NT2/D1 (cell line): ENCODE results near the gene NRG2.

Source experiments
- SUZ12 ChIP-seq: IDR thresholded peaks from 2 replicates; pipeline ENCODE4 v1.6.1; 2011; ENCODE audit not compliant: insufficient read length, insufficient read depth; ENCODE audit errors: extremely low read depth
- YY1 ChIP-seq: IDR thresholded peaks from 2 replicates; pipeline ENCODE4 v1.6.1; 2011; ENCODE audit not compliant: insufficient read length, insufficient read depth
- ZNF274 ChIP-seq: IDR thresholded peaks from 2 replicates; pipeline ENCODE4 v1.6.1; 2011; ENCODE audit warnings: mild to moderate bottlenecking, low read depth, low read length

DNA sequence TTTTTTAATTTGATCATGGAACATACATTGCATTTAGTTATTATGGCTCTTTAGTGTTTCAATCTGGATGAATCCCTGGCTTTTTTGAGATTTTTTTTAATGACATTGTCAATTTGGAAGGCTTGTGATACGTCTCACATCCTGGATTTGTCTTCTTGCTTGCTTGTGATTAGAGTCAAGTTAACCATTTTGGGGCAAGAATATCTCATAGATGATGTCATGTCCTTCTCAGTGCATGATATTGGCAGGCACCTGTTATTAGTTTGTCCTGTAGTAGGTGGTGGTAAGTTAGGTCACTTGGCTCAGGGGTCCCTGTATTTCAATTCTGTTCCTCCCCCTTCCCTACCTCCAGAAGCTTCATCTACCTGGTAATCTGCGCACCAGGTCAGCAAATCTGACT is 244.2 kb downstream of the NRG2 start:
- TF ChIP-seq ZNF274, result no peak
- TF ChIP-seq SUZ12, result no peak
- no peak for TF ChIP-seq YY1
